ENCODE measurements around the gene RCOR1. TPM values are rescaled to one million over a fixed set of nuclear protein-coding genes. Genes with fewer than 3 reads are reported as not detected.
A peak's percentile ranks its signal among the peaks of the same experiment; 100 is the strongest.

The RCOR1 gene
- total and polyA plus RNA-seq, 3 experiments from 2014 or later, result 1.1 to 14.9 (median 14.5) TPM

GRCh38 chr14:102551995-102552705 is 40.3 kb upstream of the RCOR1 start:
- Histone ChIP-seq H3K4me3 (ENCODE audit: low read length) (no peak overlapping the region), H3K4me1 (ENCODE audit: insufficient read depth, low read length) (peaks cover 5% of the 10 kb centered on the region), H3K27me3 (ENCODE audit: insufficient read depth, low read length, poor library complexity, severe bottlenecking) (no peaks in the 10 kb centered on the region), H3K27ac (ENCODE audit: low read depth, low read length) (peak overlapping the region; percentile 78), H3K36me3 (ENCODE audit: insufficient read depth, low read length) (no peaks in the 10 kb centered on the region), H3K9me3 (ENCODE audit: low read length) (no peaks in the 10 kb centered on the region)
- POLR2A ChIA-PET, result no interaction called here
- CTCF ChIA-PET, result no interaction called here
- Mint-ChIP-seq H3K27me3 (peaks cover 7 to 24% of the 10 kb centered on the region in 2 donors), H3K9me3 (peaks cover 0 to 4% (median 0%) of the 10 kb centered on the region in 5 donors), H3K27ac (no peak overlapping the region), H3K4me1 (peaks cover 0 to 3% (median 0%) of the 10 kb centered on the region in 3 donors), H3K36me3 (no peaks in the 10 kb centered on the region), H3K4me3 (no peak overlapping the region)
- no peak for DNase-seq

GRCh38 chr14:102554821-102555819 is 37.3 kb upstream of the RCOR1 start:
- peak overlapping the region in 6 of 8 donors; percentile 58 to 86 (median 66) for H3K27ac Mint-ChIP-seq
- CTCF ChIA-PET, result interaction anchor here (0.7 kb wide), 1 partner anchor 39 kb away, joined by 3 read pairs; no protein-coding TSS in a partner anchor

GRCh38 chr14:102556098-102556677 is 36.3 kb upstream of the RCOR1 start:
- Histone ChIP-seq H3K4me1 (ENCODE audit: insufficient read depth, low read length) (peaks cover 5% of the 10 kb centered on the region), H3K36me3 (ENCODE audit: insufficient read depth, low read length) (no peaks in the 10 kb centered on the region), H3K27ac (ENCODE audit: low read depth, low read length) (no peak overlapping the region), H3K27me3 (ENCODE audit: insufficient read depth, low read length, poor library complexity, severe bottlenecking) (no peaks in the 10 kb centered on the region), H3K4me3 (ENCODE audit: low read length) (no peak overlapping the region), H3K9me3 (ENCODE audit: low read length) (no peaks in the 10 kb centered on the region)
- Mint-ChIP-seq H3K4me1 (peaks cover 0 to 3% (median 0%) of the 10 kb centered on the region in 3 donors), H3K36me3 (no peaks in the 10 kb centered on the region), H3K9me3 (no peaks in the 10 kb centered on the region), H3K27me3 (no peaks in the 10 kb centered on the region), H3K27ac (no peak overlapping the region), H3K4me3 (peak overlapping the region in 6 of 7 donors; percentile 5 to 86 (median 37))
- ChIA-PET POLR2A (interaction anchor here (0.6 kb wide), 1 partner anchor 46 kb away, joined by 3 read pairs; no protein-coding TSS in a partner anchor), CTCF (interaction anchor here (0.7 kb wide), 1 partner anchor 38 kb away, joined by 3 read pairs; no protein-coding TSS in a partner anchor)
- no peak for DNase-seq

More at GRCh38 chr14:102554821-102555819, 37.3 kb upstream of the RCOR1 start:
- peak overlapping the region; percentile 43 for H3K27ac ChIP-seq (ENCODE audit: low read depth, low read length)
- Mint-ChIP-seq H3K4me1 (peaks cover 0 to 3% (median 0%) of the 10 kb centered on the region in 3 donors), H3K36me3 (no peaks in the 10 kb centered on the region), H3K9me3 (no peaks in the 10 kb centered on the region), H3K27me3 (peaks cover 0 to 7% of the 10 kb centered on the region in 2 donors), H3K4me3 (peak overlapping the region; percentile 70 to 87 (median 76))
- POLR2A ChIA-PET, result no interaction called here
- H3K4me1 ChIP-seq (ENCODE audit: insufficient read depth, low read length), result peaks cover 5% of the 10 kb centered on the region
- H3K9me3 ChIP-seq (ENCODE audit: low read length), result no peaks in the 10 kb centered on the region
- peak overlapping the region; percentile 69 for H3K4me3 ChIP-seq (ENCODE audit: low read length)
- no peaks in the 10 kb centered on the region for H3K27me3 ChIP-seq (ENCODE audit: insufficient read depth, low read length, poor library complexity, severe bottlenecking)
- no peaks in the 10 kb centered on the region for H3K36me3 ChIP-seq (ENCODE audit: insufficient read depth, low read length)
- DNase-seq, result peak; percentile 38 to 76 (median 61)

GRCh38 chr14:102557434-102558226 is 34.8 kb upstream of the RCOR1 start:
- DNase-seq, result no peak
- POLR2A ChIA-PET, result no interaction called here
- no peaks in the 10 kb centered on the region for H3K9me3 Mint-ChIP-seq
- CTCF ChIA-PET, result no interaction called here
- no peak overlapping the region for H3K27ac ChIP-seq (ENCODE audit: low read depth, low read length)
- H3K27ac Mint-ChIP-seq, result peak overlapping the region in 1 of 8 donors; percentile 16
- H3K4me3 Mint-ChIP-seq, result peak overlapping the region in 2 of 7 donors; percentile 8 to 50
- no peaks in the 10 kb centered on the region for H3K27me3 ChIP-seq (ENCODE audit: insufficient read depth, low read length, poor library complexity, severe bottlenecking)
- peaks cover 0 to 3% (median 0%) of the 10 kb centered on the region in 3 donors for H3K4me1 Mint-ChIP-seq
- no peaks in the 10 kb centered on the region for H3K27me3 Mint-ChIP-seq
- H3K4me3 ChIP-seq (ENCODE audit: low read length), result no peak overlapping the region
- no peaks in the 10 kb centered on the region for H3K36me3 ChIP-seq (ENCODE audit: insufficient read depth, low read length)
- no peaks in the 10 kb centered on the region for H3K9me3 ChIP-seq (ENCODE audit: low read length)
- peaks cover 5% of the 10 kb centered on the region for H3K4me1 ChIP-seq (ENCODE audit: insufficient read depth, low read length)
- no peaks in the 10 kb centered on the region for H3K36me3 Mint-ChIP-seq

- no peak overlapping the region for H3K4me3 ChIP-seq (ENCODE audit: low read length)
- H3K27me3 ChIP-seq (ENCODE audit: insufficient read depth, low read length, poor library complexity, severe bottlenecking), result no peaks in the 10 kb centered on the region
- Mint-ChIP-seq H3K4me1 (peaks cover 0 to 3% (median 0%) of the 10 kb centered on the region in 3 donors), H3K4me3 (peak overlapping the region in 1 of 7 donors; percentile 16), H3K27ac (peak overlapping the region in 2 of 8 donors; percentile 16 to 24), H3K9me3 (no peaks in the 10 kb centered on the region), H3K36me3 (no peaks in the 10 kb centered on the region), H3K27me3 (no peaks in the 10 kb centered on the region)
- peaks cover 5% of the 10 kb centered on the region for H3K4me1 ChIP-seq (ENCODE audit: insufficient read depth, low read length)
- H3K27ac ChIP-seq (ENCODE audit: low read depth, low read length), result no peak overlapping the region
- H3K36me3 ChIP-seq (ENCODE audit: insufficient read depth, low read length), result no peaks in the 10 kb centered on the region
- POLR2A ChIA-PET, result no interaction called here
- H3K9me3 ChIP-seq (ENCODE audit: low read length), result no peaks in the 10 kb centered on the region
- CTCF ChIA-PET, result no interaction called here
- DNase-seq, result no peak
These were observed 33.9 kb upstream of the RCOR1 start for GRCh38 chr14:102558556-102558955.

- H3K27ac ChIP-seq (ENCODE audit: low read depth, low read length), result no peak overlapping the region
- H3K4me3 Mint-ChIP-seq, result peak overlapping the region in 1 of 7 donors; percentile 54
- H3K27ac Mint-ChIP-seq, result no peak overlapping the region
- H3K36me3 Mint-ChIP-seq, result no peaks in the 10 kb centered on the region
- H3K4me1 Mint-ChIP-seq, result peaks cover 0 to 4% (median 0%) of the 10 kb centered on the region in 3 donors
- no peaks in the 10 kb centered on the region for H3K27me3 ChIP-seq (ENCODE audit: insufficient read depth, low read length, poor library complexity, severe bottlenecking)
- H3K27me3 Mint-ChIP-seq, result peaks cover 0 to 2% of the 10 kb centered on the region in 2 donors
- ChIA-PET CTCF (interaction anchor here (1.1 kb wide), 1 partner anchor 33 kb away, joined by 4 read pairs; no protein-coding TSS in a partner anchor), POLR2A (no interaction called here)
- H3K36me3 ChIP-seq (ENCODE audit: insufficient read depth, low read length), result no peaks in the 10 kb centered on the region
- no peaks in the 10 kb centered on the region for H3K9me3 ChIP-seq (ENCODE audit: low read length)
- H3K9me3 Mint-ChIP-seq, result no peaks in the 10 kb centered on the region
- no peak overlapping the region for H3K4me3 ChIP-seq (ENCODE audit: low read length)
- no peaks in the 10 kb centered on the region for H3K4me1 ChIP-seq (ENCODE audit: insufficient read depth, low read length)
- DNase-seq, result no peak
These were observed 31.8 kb upstream of the RCOR1 start for GRCh38 chr14:102560458-102561261.
